Mucosa of rectum (tissue), 2 donors: ENCODE data around the gene BRIX1.
"Not testable (repeated sequence)": the region's sequence is repeated elsewhere in the genome, so short reads cannot be mapped to it uniquely, and the experiment has no call there.

ENCODE experiments used
- H3K27ac ChIP-seq, 2 donors: one replicate each; pipeline ENCODE4 v1.7.0; 2013; ENCODE audit warnings: inconsistent platforms in 2 of 2, low read depth in 2 of 2, low read length in 2 of 2
- H3K27me3 ChIP-seq, 2 donors: one replicate each; pipeline ENCODE4 v1.7.0; 2013; ENCODE audit warnings: low read length in 2 of 2; ENCODE audit not compliant: control insufficient read depth in 2 of 2, insufficient read depth in 2 of 2
- H3K36me3 ChIP-seq, 2 donors: one replicate each; pipeline ENCODE4 v1.7.0; 2013; ENCODE audit warnings: low read length in 2 of 2; ENCODE audit not compliant: control insufficient read depth in 2 of 2, insufficient read depth in 2 of 2
- H3K4me1 ChIP-seq, 2 donors: one replicate each; pipeline ENCODE4 v1.7.0; 2013; ENCODE audit warnings: low read length in 2 of 2, mild to moderate bottlenecking in 1 of 2; ENCODE audit not compliant: control insufficient read depth in 2 of 2, insufficient read depth in 2 of 2
- H3K4me3 ChIP-seq, 2 donors: one replicate each; pipeline ENCODE4 v1.7.0; 2013; ENCODE audit warnings: low read length in 2 of 2
- H3K9ac ChIP-seq, 2 donors: one replicate each; pipeline ENCODE4 v1.7.0; 2013; ENCODE audit warnings: low read length in 2 of 2, low read depth in 1 of 2, mild to moderate bottlenecking in 1 of 2
- H3K9me3 ChIP-seq, 2 donors: one replicate each; pipeline ENCODE4 v1.7.0; 2013; ENCODE audit warnings: low read length in 2 of 2; ENCODE audit not compliant: control insufficient read depth in 2 of 2
- donor health status: healthy.
- donor health status: Normal muscosa, but diverticular disease.

Gene BRIX1

GRCh38 chr5:34913072-34913471 is 2.4 kb upstream of the BRIX1 start:
- Histone ChIP-seq H3K36me3 (peaks cover 7 to 15% of the 10 kb centered on the region in 2 donors), H3K27ac (no peak overlapping the region), H3K9ac (no peak overlapping the region), H3K9me3 (no peaks in the 10 kb centered on the region), H3K27me3 (no peaks in the 10 kb centered on the region), H3K4me1 (peaks cover 17 to 24% of the 10 kb centered on the region in 2 donors), H3K4me3 (no peak overlapping the region)

GRCh38 chr5:34914671-34915138 is 806 bp upstream of the BRIX1 start:
- Histone ChIP-seq H3K9me3 (no peaks in the 10 kb centered on the region), H3K9ac (peak overlapping the region; percentile 54 to 68), H3K4me1 (peaks cover 17 to 24% of the 10 kb centered on the region in 2 donors), H3K27me3 (no peaks in the 10 kb centered on the region), H3K4me3 (peak overlapping the region; percentile 76 to 97), H3K27ac (peak overlapping the region; percentile 83 to 85), H3K36me3 (peaks cover 11 to 12% of the 10 kb centered on the region in 2 donors)

GRCh38 chr5:34915856-34916192 is 313 bp downstream of the BRIX1 start:
- Histone ChIP-seq H3K9ac (peak overlapping the region; percentile 68 to 89), H3K27me3 (no peaks in the 10 kb centered on the region), H3K4me3 (peak overlapping the region; percentile 76 to 97), H3K9me3 (no peaks in the 10 kb centered on the region), H3K36me3 (peaks cover 10 to 14% of the 10 kb centered on the region in 2 donors), H3K27ac (peak overlapping the region; percentile 34 to 83), H3K4me1 (peaks cover 17 to 24% of the 10 kb centered on the region in 2 donors)

GRCh38 chr5:34916518-34916917 is 1.0 kb downstream of the BRIX1 start:
- H3K4me3 ChIP-seq = peak overlapping the region; percentile 76 to 97
- no peak overlapping the region for H3K27ac ChIP-seq
- H3K27me3 ChIP-seq = no peaks in the 10 kb centered on the region
- H3K9me3 ChIP-seq = no peaks in the 10 kb centered on the region
- H3K9ac ChIP-seq = peak overlapping the region; percentile 68 to 89
- H3K36me3 ChIP-seq = peaks cover 7 to 14% of the 10 kb centered on the region in 2 donors
- peaks cover 17 to 24% of the 10 kb centered on the region in 2 donors for H3K4me1 ChIP-seq

- Histone ChIP-seq H3K36me3 (peaks cover 7 to 19% of the 10 kb centered on the region in 2 donors), H3K9me3 (no peaks in the 10 kb centered on the region), H3K27ac (no peak overlapping the region), H3K9ac (no peak overlapping the region), H3K4me3 (no peak overlapping the region), H3K27me3 (no peaks in the 10 kb centered on the region), H3K4me1 (peaks cover 17 to 24% of the 10 kb centered on the region in 2 donors)
Observed at GRCh38 chr5:34918025-34918424, 2.5 kb downstream of the BRIX1 start.

- Histone ChIP-seq H3K9me3 (no peaks in the 10 kb centered on the region), H3K27ac (no peak overlapping the region), H3K27me3 (no peaks in the 10 kb centered on the region), H3K9ac (no peak overlapping the region), H3K4me3 (no peak overlapping the region), H3K36me3 (peaks cover 16 to 29% of the 10 kb centered on the region in 2 donors), H3K4me1 (peaks cover 16 to 18% of the 10 kb centered on the region in 2 donors)
Observed at GRCh38 chr5:34919077-34919476, 3.6 kb downstream of the BRIX1 start.

- not testable (repeated sequence) for H3K4me1 ChIP-seq, H3K27ac ChIP-seq, H3K9ac ChIP-seq, H3K4me3 ChIP-seq, H3K9me3 ChIP-seq, H3K27me3 ChIP-seq
- H3K36me3 ChIP-seq = peaks cover 34 to 42% of the 10 kb centered on the region in 2 donors
Observed at GRCh38 chr5:34923256-34923655, 7.7 kb downstream of the BRIX1 start.

- Histone ChIP-seq H3K9me3 (no peaks in the 10 kb centered on the region), H3K4me1 (no peaks in the 10 kb centered on the region), H3K9ac (no peak overlapping the region), H3K27me3 (no peaks in the 10 kb centered on the region), H3K4me3 (no peak overlapping the region), H3K27ac (no peak overlapping the region), H3K36me3 (peaks cover 34 to 42% of the 10 kb centered on the region in 2 donors)
Observed at GRCh38 chr5:34923694-34924461, 8.4 kb downstream of the BRIX1 start.

- Histone ChIP-seq H3K4me3 (no peak overlapping the region), H3K9me3 (no peaks in the 10 kb centered on the region), H3K9ac (no peak overlapping the region), H3K27me3 (no peaks in the 10 kb centered on the region), H3K4me1 (no peaks in the 10 kb centered on the region), H3K27ac (no peak overlapping the region), H3K36me3 (peaks cover 33 to 42% of the 10 kb centered on the region in 2 donors)
Observed at GRCh38 chr5:34924462-34924765, 8.9 kb downstream of the BRIX1 start.

- H3K36me3 ChIP-seq = peaks cover 30 to 34% of the 10 kb centered on the region in 2 donors
- no peaks in the 10 kb centered on the region for H3K9me3 ChIP-seq
- H3K4me1 ChIP-seq = peaks cover 6 to 8% of the 10 kb centered on the region in 2 donors
- H3K9ac ChIP-seq = no peak overlapping the region
- H3K4me3 ChIP-seq = no peak overlapping the region
- H3K27me3 ChIP-seq = no peaks in the 10 kb centered on the region
- H3K27ac ChIP-seq = no peak overlapping the region
Observed at GRCh38 chr5:34926318-34926888, 10.9 kb downstream of the BRIX1 start.
